Stimulated activated CD4-positive, alpha-beta T cell treated with anti-CD3 and anti-CD28 coated beads, TNF-alpha, amount 100 ng/mL, for 24 hours (primary cell): ENCODE measurements around the gene SFTPA2.
"Not testable (repeated sequence)": the region's sequence is repeated elsewhere in the genome, so short reads cannot be mapped to it uniquely, and the experiment has no call there.

ENCODE experiments used
- DNase-seq, 3 experiments: peaks; one replicate each; pipeline ENCODE4 v3.0.0-alpha.2; 2020; ENCODE audit warnings: low read depth in 3 of 3

The SFTPA2 gene

DNA sequence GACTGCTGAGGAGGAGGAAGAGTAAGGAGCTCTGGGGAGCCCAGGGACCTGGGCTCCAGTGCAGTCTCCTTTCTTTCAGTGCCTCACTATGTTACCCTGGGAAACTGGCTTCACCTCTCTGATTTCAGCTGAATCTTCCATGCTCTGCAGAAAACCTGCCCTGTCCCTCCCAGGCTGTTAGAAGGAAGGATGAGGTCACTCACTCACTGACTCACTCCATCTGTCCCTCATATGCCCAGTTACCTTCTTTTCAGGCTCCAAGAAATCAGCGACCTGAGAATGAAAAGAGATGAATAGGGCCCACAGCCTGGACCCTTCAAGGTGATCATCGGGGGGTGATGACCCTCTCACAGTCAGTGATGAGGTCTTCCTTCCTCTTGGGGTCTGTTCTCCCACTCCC lies 481 bp downstream of the SFTPA2 start:
- no peak for DNase-seq

DNA sequence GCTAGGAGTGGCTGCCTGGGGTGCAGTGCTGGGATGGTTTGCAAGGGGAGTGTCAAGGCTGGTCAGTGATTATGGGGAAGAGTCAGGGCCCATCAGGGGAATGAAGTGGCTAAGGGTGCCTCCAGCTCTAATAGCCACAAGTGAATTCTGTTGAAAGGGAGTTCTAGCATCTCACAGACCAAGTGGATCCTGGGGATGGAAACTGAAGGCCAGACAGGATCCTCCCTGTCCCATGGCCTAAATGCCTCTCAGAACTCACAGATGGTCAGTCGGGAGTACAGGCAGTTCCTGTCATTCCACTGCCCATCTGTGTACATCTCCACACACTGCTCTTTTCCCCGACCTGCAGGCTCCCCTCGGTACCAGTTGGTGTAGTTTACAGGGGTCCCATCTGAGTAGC lies 3.2 kb downstream of the SFTPA2 start:
- not testable (repeated sequence) for DNase-seq

DNA sequence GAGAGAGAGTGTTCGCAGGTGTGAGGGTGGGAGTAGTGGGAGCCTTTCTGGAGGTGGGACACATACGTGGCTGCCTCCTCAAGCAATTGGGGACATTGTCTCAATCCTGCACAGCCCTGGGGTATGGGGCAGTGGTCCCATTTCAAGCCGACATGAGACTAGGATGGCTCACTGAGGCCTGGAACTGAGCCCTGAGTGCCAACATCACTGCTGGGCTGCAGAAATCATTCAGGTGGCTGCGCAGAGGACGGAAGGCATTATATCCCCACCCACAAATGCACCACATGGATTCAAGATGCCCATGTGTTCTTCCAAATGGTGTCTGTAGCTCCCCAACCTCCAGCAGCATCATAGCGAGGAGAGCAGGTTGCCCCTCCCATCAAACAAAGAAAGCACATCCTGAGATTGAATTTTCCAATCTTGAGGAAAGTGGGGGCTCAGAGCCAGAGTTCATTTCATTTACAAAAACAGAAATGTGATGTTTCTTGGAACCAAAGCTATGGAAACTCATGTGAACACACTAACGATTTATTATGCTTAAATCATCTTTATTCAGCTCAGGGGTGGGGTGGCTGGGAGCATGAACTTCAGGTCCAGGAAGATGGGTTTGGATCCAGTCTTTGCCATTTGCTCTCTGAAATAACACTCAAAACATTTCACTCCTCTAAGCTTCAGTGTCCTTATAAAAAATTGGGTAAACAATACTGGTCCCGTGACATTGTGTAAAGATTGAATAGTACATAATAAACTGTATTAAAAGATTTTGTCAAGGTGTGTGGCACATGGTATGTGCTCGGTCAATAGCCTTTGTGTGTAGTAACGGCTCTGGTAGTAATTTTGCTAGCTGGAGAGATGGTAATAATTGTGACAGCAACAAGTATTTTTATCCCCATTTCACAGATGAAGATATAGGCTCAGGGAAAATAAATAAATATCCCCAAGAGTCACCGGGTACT lies 4.6 kb downstream of the SFTPA2 start:
- DNase-seq = no peak

DNA sequence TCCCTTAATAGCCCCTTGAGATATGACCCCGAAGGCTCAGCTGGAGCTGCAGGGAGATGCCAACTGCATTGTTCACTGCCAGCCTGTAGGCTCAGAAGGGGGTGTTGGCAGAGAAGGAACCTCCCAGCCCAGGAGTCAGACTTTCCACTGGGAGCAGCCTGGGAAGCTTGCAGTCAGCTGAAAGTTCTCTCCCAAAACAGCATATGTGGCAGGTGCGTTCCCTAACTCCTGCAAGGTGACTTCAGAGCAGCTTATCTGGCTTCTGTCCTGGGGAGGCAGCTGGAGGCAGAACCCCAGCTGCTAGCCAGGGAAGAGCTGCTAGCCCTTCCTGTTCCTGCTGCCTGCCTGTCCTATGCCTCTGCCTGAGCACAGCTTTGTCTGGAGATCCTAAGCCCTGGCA lies 8.1 kb downstream of the SFTPA2 start:
- DNase-seq = no peak

DNA sequence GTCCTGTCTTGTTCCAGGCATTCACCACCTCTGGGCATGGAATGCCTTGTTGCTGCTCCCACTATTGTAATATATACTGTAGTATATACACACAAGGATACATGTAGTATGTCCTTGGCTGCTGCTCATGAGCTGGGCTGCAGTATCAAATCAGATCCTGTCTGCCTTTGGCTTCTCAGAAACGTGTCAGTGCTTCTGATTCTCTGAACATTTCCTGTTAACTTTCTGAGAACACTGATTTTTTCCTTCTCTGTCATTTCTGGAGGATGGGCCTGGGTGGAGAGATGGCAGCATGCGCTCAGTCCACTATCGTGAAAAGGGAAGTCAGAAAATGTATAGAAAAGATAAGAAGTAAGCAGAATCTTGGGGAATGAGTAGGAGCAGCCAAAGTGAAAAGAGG lies 12.2 kb downstream of the SFTPA2 start:
- DNase-seq = no peak

DNA sequence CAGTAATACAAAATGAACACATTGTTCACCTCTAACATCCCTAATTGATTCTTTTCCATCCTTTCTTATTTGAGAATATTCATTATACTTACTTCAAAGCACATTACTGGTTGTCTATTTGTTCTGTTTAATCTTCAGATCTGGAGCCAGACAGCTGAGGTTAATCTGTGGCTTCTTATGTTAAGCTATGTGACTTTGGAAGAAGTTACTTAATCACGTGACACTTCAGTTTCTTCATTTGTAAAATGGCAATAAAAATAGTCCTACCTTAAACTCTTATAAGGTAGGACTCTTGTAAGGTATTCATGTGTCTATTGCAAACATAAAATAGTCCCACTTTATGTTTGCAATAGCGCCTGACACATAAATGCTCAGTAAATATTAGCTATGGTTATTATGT lies 13.1 kb downstream of the SFTPA2 start:
- not testable (repeated sequence) for DNase-seq

DNA sequence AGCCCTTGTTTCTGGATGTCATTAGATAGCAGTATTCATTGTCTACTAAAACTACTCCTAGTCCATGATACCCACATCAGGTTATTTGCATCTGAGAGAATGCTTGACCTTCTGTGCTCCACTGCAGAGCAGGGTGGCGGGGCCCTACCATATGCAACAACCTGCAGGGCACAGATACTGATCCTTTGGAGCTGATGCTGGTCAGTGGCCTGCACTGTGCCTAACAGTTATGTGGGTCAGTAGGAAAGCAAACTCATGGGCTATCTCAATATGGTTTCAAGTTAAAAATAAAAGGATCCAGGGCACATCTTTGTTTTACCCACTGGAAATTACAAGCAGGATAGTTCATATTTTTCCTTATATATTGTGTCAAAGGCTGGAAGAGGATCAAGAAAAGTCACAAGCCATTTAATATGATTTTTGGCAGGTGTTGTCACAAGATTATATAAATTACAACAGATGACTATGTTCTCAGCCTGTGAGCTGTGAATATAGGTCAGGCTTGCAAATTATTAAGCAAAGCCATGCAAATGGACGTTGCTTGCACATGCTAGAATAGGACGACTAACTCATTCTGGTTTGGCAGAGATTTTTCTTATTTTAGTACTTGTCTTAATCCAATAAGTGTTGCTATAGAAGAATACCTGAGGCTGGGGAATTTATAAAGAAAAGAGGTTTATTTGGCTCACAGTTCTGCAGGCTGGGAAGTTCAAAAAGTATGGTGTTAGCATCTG lies 15.1 kb downstream of the SFTPA2 start:
- DNase-seq = not testable (repeated sequence)

DNA sequence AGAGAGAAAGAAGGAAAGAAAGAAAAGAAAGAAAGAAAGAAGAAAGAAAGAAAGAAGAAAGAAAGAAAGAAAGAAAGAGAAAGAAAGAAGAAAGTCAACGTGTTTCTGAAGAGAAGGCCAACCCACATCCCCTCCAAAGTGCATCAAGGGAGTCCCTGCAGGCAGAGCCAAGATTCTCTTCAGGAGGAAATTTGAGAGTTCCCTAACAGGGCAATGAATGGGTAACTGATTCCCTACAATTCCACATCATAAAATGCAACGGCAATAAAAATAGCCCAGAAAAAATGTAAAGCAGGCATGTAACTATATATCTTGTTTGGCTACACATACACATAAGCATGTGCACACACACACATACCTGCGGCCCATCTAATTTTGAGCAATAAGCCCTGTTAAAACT lies 15.8 kb downstream of the SFTPA2 start:
- DNase-seq = not testable (repeated sequence)

DNA sequence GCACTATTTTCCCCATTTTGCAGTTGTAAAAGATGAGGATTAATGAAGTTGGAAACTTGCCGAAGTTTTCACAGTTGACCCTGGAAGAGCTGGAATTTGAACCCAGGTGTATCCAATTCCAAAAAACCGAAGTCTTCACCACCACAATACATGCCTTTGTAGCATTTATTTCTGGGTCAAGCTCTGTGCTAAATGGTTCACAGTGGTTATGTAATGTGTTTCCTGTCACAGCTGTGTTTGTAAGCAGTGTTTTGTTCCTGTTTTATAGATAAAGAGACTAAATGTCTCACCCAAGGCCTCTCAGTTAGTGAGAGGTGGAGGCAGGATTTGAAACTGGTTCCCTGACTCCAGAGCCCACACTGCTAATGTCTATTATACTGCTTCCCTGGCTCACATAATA lies 17.6 kb downstream of the SFTPA2 start:
- DNase-seq = no peak

DNA sequence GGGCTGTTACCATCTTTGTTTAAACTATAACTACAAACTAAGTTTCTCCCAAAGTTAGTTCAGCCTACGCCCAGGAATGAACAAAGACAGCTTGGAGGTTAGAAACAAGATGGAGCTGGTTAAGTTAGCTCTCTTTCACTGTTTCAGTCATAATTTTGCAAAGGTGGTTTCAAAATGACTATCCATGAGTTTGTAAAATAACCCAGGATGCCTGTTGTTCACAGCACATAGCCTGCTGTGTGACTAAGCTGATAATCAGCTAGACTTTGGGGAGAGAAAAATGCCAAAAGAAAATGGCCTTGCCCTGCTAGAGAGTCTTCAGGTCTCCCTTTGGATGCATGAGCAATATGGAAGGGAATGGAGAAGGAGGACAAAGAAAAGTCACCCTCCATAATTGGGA lies 19.3 kb downstream of the SFTPA2 start:
- not testable (repeated sequence) for DNase-seq

DNA sequence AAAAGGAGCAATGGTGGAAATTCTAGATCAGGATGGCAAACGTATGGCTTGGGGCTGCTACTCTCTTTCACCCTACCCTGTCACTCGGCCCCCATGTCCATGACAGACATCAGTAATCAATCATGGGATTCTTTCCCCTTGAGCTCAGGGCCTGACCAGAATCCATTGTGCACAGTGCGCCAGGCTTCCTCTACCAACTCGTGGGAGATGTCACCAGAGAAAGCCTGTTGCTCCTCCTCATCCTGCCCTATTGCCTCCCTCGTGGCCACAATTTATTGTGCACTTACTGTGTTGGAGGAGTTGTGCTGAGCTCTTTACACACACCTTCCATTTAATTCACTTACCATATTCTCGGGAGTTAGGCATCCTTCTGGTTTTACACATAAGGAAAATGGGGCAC lies 21.9 kb downstream of the SFTPA2 start:
- DNase-seq = not testable (repeated sequence)

DNA sequence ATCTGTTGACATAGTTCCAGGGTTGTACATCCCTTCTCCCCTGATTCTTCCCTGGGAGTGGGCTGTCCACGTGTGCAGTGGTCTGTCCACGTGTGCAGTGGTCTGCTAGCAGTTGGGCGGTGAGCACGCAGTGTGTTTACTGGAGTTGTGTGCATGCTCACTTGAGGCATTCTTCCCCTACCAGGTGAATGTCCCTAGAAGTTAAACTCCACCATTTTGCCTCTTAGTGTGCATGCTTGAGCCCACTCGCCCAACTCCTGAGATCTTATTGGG lies 26.4 kb downstream of the SFTPA2 start:
- not testable (repeated sequence) for DNase-seq

DNA sequence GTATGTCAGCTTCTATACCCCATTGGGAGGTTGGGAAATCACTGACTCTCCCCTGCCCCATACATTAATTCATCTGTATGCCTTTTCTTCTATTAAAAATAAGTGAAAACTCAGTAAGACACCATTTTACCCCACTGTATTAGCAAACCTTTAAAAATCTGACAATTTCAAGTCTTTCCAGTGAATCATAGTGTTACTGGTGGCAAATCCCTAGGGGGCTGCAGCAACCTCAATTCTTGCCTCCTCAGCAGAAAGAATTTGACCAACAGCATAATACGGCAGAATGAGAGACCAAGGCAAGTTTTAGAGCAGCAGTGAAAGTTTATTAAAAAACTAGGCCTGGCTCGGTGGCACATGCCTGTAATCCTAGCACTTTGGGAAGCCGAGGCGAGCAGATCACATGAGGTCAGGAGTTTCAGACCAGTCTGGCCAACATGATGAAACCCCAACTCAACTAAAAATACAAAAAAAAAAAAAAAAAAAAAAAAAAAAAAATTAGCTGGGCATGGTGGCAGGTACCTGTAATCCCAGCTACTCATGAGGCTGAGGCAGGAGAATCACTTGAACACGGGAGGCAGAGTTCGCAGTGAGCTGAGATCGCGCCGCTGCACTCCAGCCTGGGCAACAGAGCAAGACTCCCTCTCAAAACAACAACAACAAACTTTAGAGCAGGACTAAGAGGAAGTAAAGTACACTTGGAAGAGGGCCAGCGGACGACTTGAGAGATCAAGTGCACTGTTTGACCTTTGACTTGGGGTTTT lies 26.9 kb downstream of the SFTPA2 start:
- not testable (repeated sequence) for DNase-seq

DNA sequence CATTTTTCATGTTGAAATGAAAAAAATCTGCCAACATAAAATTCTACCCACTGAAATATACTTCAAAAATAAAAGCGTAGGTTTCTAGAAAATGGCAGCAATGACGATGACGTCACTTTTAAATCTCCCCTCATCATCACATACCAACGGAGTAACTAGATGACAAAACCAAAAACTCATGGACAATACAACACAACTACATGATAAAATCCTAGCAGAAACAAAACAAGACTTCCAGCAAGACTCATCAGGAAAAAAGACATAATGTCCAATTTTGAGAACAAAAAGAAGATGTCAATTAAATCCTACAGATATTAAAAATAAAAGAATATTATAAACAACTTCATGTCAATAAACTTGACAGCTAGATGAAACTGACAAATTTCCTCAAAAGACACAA lies 31.9 kb downstream of the SFTPA2 start:
- DNase-seq = not testable (repeated sequence)

DNA sequence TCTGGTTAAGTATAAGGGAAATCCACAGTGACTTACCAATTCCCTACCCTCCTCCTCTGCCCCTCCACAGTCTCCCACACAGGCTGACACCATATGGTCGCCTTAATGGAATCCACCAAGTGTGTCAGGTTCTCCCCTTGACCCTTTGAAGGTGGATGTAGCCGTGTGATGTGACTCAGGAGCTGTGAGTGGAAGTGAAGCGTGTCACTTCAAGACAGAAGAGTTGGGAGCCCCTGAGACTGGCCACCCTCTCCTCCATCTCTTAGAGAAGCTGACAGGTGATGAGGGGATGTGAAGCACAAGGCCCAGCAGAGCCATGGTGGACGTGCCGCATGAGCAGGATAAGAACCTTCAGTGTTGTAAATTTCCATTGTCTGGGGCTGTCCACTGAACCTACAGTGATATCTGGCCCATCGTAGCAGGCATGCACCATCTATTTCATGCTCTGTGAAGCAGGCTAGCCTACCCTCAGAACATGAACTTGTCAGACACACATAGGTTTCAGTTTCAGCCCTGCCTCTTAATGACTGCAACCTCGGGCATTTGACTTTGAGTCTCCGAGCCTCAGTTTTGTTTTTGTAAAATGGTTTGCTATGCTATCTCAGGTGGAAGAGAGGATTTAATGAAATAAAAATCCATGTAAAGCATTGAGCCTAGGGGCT lies 35.0 kb downstream of the SFTPA2 start:
- not testable (repeated sequence) for DNase-seq

DNA sequence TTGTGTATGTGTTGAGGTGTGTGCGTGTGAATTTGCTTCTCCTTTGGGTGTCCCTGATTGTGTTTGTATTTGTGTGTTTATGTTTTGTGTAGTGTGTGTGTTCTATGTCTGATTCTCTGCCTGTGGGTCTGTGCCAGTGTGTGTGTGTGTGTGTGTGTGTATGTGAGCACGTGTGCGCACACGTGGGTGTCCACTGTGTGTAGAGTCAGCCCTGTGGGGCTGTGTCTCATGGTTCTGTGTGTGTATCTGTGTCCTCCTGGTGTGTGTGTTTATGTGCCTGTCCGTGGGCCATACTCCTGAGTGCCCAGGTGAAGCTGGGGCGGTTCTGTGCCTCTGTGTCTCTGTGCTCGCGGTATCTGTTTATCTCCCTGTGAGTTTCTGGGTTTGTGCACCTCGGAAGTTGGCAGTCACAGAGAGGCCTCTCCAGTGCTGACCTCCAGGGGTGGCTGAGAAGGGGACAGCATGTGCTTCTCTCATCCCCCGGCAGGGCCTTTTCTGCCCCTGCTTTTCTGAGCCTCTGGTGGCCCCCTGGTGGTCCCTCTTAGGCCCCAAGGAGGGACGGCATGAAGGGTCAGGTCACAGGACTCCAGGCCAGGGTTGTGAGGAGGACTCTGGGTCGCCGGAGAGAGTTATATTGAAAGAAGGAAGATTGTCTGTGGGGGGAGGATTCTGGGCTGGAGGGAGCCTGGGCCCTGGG lies 36.9 kb downstream of the SFTPA2 start:
- not testable (repeated sequence) for DNase-seq

DNA sequence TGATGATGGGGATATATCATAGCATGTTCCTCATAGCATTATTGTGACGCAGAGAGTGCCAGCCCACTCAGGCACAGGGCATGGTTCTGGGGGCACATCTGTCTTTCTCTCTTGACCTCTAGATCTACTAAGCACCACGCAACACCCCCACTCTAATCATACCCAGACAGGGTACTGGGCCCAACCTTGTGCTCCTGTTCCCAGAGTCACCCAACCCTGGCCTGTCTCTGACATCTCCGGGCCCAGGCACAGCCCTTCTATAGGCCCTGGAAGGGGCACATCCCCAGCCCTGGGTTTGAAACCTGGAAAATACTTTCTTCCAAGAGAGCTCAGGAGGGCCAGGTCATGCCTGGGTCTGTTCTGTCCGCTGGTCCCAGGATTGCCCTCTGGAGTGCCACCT lies 37.7 kb downstream of the SFTPA2 start:
- not testable (repeated sequence) for DNase-seq

DNA sequence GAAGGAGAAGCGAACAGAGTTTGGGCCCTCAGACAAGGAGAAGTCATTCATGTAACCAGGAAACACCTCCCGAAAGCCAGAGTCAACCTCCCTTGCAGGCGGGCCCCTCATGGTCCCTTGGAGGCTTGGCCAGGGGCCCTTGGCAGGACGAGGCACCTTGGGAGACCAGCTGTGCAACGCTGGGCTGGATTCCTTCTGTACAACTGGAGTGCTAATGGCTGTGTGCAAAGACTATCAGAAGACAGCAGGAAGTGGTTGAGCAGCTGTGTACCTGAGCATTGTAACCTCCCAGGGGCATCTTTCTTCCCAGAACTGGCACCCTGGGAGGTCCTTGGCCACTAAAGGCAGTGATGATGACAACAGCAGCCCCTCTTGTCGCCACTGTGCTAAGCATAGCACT lies 38.5 kb downstream of the SFTPA2 start:
- DNase-seq = not testable (repeated sequence)

DNA sequence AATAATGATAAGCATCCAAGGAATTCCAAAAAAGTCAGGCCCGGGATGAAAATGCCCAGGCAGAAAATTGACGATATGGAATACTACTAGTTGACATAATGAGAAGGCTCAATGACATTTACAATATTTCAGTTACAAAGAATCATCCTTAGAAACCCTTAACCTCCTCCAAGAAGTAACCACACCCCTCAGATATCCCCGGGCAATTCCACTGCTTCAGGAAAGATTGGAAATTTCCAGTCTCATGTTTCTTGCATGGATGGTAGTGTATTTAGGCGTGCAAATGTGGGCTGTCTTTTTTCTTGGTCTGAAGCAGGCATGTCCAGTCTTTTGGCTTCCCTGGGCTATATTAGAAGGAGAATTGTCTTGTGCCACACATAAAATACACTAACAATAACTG lies 42.6 kb downstream of the SFTPA2 start:
- DNase-seq = not testable (repeated sequence)

DNA sequence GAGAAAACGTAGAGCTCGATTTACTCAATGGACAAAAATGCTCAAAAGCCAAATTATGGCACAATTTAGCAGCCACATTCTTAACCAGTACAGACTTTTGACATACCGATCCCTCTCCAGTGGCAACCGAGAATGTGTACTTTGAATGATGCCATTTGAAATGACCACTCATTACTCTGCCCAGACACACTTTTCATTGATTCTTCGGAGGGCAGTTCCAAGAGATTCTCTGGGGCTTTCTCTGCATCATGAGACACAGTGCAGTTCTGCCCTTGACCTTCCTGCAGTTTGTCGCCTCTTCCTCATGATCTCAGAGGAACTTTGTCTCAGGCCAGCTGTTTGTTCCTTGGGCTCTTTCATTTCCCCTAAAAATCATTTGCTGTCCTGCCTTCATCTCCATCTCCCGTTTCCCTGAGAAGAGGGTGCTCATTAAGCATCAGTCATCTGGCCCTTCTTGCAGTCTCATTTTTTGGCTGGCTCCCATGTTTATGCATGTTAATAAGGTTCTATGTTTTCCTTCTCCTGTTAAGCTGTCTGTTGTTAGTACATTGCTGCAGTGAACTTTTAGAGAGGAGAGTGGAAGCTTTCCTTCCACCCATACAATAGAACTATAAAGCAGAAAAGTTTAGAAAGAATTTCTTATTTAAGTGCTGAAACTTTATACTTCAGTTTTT lies 43.5 kb downstream of the SFTPA2 start:
- DNase-seq = not testable (repeated sequence)
